Smooth muscle cell (in vitro differentiated cells): ENCODE data around the gene SELENOM. TPM values are rescaled to one million over a fixed set of nuclear protein-coding genes. Genes with fewer than 3 reads are reported as not detected.

Source experiments
- DNase-seq: peaks from one replicate; lab custom pipeline; 2025; ENCODE audit not compliant: unreplicated experiment; lab: John Stamatoyannopoulos, UW
- H2AFZ ChIP-seq: fragments of 200-600 bp; sonication (generic); 2 replicates; pipeline ENCODE4 v1.6.0; 2016; ENCODE audit warnings: antibody characterized with exemption, low read depth, mild to moderate bottlenecking
- H3F3A ChIP-seq: fragments of 200-600 bp; sonication (generic); 2 replicates; pipeline ENCODE4 v1.6.0; 2017; ENCODE audit warnings: antibody characterized with exemption, low read depth
- H3K27ac ChIP-seq: fragments of 200-600 bp; sonication (generic); 2 replicates; pipeline ENCODE4 v1.5.1; 2016; ENCODE audit warnings: low read depth, mild to moderate bottlenecking
- H3K27me3 ChIP-seq: fragments of 200-600 bp; sonication (generic); 2 replicates; pipeline ENCODE4 v1.6.1; 2016; ENCODE audit warnings: low read depth, mild to moderate bottlenecking
- H3K36me3 ChIP-seq: fragments of 200-600 bp; sonication (generic); 2 replicates; pipeline ENCODE4 v1.5.1; 2016; ENCODE audit warnings: low read depth
- H3K4me1 ChIP-seq: fragments of 200-600 bp; sonication (generic); 2 replicates; pipeline ENCODE4 v1.5.1; 2016; ENCODE audit warnings: low read depth
- H3K4me2 ChIP-seq: fragments of 200-600 bp; sonication (generic); 2 replicates; pipeline ENCODE4 v1.6.0; 2016; ENCODE audit warnings: mild to moderate bottlenecking
- H3K4me3 ChIP-seq: fragments of 200-600 bp; sonication (generic); 2 replicates; pipeline ENCODE4 v1.5.1; 2016; ENCODE audit warnings: mild to moderate bottlenecking
- H3K79me2 ChIP-seq: fragments of 200-600 bp; sonication (generic); 2 replicates; pipeline ENCODE4 v1.6.0; 2016; ENCODE audit warnings: low read depth, mild to moderate bottlenecking
- H3K9ac ChIP-seq: fragments of 200-600 bp; sonication (generic); 2 replicates; pipeline ENCODE4 v1.6.0; 2016; ENCODE audit warnings: low read depth
- H3K9me3 ChIP-seq: fragments of 200-600 bp; sonication (generic); replicated peaks from 2 replicates; pipeline ENCODE4 v1.5.1; 2016; ENCODE audit warnings: low read depth
- H4K20me1 ChIP-seq: fragments of 200-600 bp; sonication (generic); 2 replicates; pipeline ENCODE4 v1.6.0; 2016; ENCODE audit warnings: low read depth
- CTCF ChIP-seq: fragments of 200-600 bp; sonication (generic); IDR thresholded peaks from 2 replicates; pipeline ENCODE4 v1.5.1; 2017; ENCODE audit warnings: borderline replicate concordance, mild to moderate bottlenecking, antibody characterized with exemption; ENCODE audit not compliant: insufficient read depth, poor library complexity, severe bottlenecking
- WGBS: methylation state at CpG from one replicate; pipeline ENCODE4 v1.1.7; 2016; ENCODE audit warnings: low lambda C conversion rate; 5-methylcytosine and 5-hydroxymethylcytosine counted together
- polyA plus RNA-seq: library from polyadenylated mRNA; unstranded; fragments of >200 nt; fragmentation: Nextera tagmentation; extraction: Ambion mirVana; gene quantifications from 2 replicates; pipeline ENCODE4 v1.2.1, GENCODE V29; 2016
- total RNA-seq: library from RNA; depleted of rRNA; stranded (reverse); fragments of >200 nt; gene quantifications from 2 replicates; pipeline ENCODE4 v1.2.3, GENCODE V29; 2014

The SELENOM gene
- total and polyA plus RNA-seq, 2 experiments from 2014 or later: 450 to 600 TPM

GRCh38 chr22:31094021-31094551, 13.3 kb downstream of the SELENOM start:
- Histone ChIP-seq H3K4me3 (no peak overlapping the region), H3K36me3 (peaks cover 5% of the 10 kb centered on the region), H3K27ac (no peak overlapping the region), H2AFZ (no peak overlapping the region), H3K79me2 (no peaks in the 10 kb centered on the region), H4K20me1 (peaks cover 54% of the 10 kb centered on the region), H3K9me3 (no peaks in the 10 kb centered on the region), H3K27me3 (no peaks in the 10 kb centered on the region), H3K9ac (no peak overlapping the region), H3F3A (peaks cover 14% of the 10 kb centered on the region), H3K4me1 (no peaks in the 10 kb centered on the region), H3K4me2 (no peak overlapping the region)
- 94% methylated on average over 5 of the region's 5 CpGs for WGBS
- TF ChIP-seq CTCF: no peak
- DNase-seq: no peak

DNA sequence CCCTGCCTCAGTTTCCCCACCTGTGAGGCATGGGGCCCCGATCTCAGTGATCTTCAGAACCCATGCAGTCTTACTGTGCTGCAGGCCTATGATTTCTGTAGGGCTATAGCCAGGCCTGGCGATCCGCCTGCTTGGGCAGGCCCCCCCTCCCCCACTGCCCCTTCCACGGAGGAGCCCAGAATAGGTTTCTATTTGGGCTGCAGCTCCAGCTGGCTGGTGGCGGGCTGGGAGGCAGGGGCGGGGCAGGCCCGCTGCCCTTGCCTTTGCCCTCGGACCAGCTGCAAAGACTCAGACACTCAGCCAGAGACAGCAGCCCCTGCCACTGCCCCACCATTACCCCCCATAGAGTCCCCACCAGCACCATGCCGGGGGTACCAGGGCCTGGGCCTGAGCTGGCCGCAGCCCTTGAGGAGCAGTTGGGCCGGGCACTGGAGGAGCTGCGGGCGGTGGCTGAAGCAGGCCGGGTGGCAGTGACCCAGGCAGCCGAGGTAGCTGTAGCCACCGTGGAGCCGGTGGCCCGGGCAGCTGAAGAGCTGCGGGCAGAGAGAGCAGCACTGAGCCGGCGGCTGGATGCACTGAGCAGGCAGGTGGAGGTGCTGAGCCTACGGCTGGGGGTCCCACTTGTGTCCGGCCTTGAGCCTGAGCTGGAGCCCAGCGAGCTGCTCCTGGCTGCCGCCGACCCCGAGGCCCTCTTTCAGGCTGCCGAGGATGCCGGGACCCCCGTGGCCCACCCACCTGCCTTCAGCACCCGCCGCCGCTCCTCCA, 14.1 kb downstream of the SELENOM start:
- Histone ChIP-seq H3K4me1 (no peaks in the 10 kb centered on the region), H3K79me2 (no peaks in the 10 kb centered on the region), H3K36me3 (peaks cover 5% of the 10 kb centered on the region)

DNA sequence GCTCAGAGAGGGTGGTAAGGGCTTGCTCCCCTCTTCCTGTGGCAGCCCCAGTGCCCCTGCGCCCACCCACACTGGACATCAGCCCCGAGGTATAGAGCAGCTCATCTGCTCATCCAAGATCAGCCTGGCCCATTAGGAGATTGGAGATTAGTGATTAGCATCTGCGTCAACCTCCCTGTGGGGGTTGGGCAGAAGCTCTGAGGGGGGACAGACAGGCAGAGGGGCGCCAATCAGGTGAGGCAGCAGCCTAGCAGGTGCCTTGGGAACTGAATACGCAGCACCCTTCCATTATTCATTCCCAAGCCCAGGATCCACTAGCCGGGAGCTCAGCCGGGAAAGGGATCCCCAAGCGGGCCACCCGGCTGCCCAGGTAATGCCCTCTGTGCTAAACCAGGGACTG, 15.2 kb downstream of the SELENOM start:
- 97% methylated on average over 9 of the region's 9 CpGs for WGBS
- Histone ChIP-seq H3K79me2 (no peaks in the 10 kb centered on the region), H2AFZ (no peak overlapping the region), H3K36me3 (peaks cover 5% of the 10 kb centered on the region), H3K27ac (no peak overlapping the region), H3K4me3 (no peak overlapping the region), H3K9me3 (no peaks in the 10 kb centered on the region), H3K27me3 (no peaks in the 10 kb centered on the region), H3K4me2 (no peak overlapping the region), H3K4me1 (no peaks in the 10 kb centered on the region), H4K20me1 (peaks cover 69% of the 10 kb centered on the region), H3K9ac (no peak overlapping the region), H3F3A (no peaks in the 10 kb centered on the region)
- DNase-seq: no peak
- TF ChIP-seq CTCF: no peak

More for the DNA sequence above, 14.1 kb downstream of the SELENOM start:
- no peak for DNase-seq
- H3K4me2 ChIP-seq: no peak overlapping the region
- H3K27ac ChIP-seq: no peak overlapping the region
- H3K27me3 ChIP-seq: no peaks in the 10 kb centered on the region
- no peak overlapping the region for H3K9ac ChIP-seq
- peaks cover 58% of the 10 kb centered on the region for H4K20me1 ChIP-seq
- no peaks in the 10 kb centered on the region for H3K9me3 ChIP-seq
- no peak overlapping the region for H2AFZ ChIP-seq
- H3K4me3 ChIP-seq: no peak overlapping the region
- WGBS: 96% methylated on average over 33 of the region's 33 CpGs
- TF ChIP-seq CTCF: no peak
- peaks cover 6% of the 10 kb centered on the region for H3F3A ChIP-seq
